ENCODE measurements around the gene DACH2.

Gene DACH2

DNA sequence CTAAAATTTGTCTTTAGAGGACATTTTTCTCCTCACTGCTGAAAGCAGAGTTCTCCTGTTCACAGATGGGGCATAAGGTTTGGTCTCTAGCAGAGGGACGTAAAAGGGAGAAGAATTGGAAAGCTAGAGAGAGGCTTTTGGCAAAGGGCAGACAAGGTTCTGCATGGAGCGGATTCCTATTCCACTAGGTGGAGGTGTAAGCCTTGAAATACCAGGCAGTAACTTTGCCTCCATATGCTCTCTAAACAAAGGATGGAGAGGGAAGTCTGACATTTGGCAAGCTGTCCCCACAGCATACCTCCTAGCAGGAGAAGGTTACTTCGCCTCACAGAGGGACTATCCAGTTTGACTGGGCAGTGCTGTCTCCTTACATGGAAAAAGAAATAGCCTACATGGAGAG lies 174.7 kb downstream of the DACH2 start:
- DNase-seq (ENCODE audit: low read depth, low spot score), result no peak

DNA sequence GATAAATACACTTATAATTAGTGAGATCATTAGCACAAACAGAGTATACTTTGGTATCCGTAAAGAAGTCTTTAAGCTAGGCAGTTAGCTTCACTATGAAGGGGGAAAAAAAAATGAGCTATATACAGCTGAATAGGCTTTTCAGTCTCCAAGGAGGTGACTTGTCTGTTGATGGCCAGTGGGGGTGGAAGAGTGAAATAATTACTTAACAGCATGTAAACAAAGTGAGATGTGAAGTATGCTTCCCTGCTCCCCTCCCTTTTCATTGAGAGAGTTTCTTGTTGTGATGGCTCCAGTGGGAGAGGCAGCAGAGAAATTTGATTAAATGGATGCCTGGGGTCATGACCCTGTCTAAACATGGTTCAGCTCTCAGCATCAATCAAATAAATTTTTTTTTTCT lies 180.9 kb downstream of the DACH2 start:
- DNase-seq (ENCODE audit: low read depth, low spot score), result no peak

GRCh38 chrX:86348669-86349068 lies 200.4 kb downstream of the DACH2 start:
- no peak for DNase-seq (ENCODE audit: low read depth, low spot score)

DNA sequence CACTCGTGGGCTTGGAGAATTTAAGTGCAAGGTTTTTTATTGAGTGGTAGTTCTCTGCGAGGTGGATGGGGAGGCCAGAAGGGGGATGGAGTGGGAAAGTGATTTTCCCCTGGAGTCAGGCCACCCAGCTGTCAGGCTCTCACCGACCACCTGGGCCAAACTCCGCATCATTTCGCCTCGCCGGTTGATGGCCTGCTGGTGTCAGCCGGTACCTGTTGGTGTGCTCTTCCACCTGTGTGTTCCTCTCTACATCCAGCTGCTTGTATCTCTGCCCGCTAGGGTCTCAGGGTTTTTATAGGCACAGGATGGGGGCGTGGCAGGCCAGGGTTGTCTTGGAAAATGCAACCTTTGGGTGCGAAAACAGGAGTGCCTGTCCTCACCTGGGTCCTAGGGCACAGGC lies 200.9 kb downstream of the DACH2 start:
- DNase-seq (ENCODE audit: low read depth, low spot score), result no peak

DNA sequence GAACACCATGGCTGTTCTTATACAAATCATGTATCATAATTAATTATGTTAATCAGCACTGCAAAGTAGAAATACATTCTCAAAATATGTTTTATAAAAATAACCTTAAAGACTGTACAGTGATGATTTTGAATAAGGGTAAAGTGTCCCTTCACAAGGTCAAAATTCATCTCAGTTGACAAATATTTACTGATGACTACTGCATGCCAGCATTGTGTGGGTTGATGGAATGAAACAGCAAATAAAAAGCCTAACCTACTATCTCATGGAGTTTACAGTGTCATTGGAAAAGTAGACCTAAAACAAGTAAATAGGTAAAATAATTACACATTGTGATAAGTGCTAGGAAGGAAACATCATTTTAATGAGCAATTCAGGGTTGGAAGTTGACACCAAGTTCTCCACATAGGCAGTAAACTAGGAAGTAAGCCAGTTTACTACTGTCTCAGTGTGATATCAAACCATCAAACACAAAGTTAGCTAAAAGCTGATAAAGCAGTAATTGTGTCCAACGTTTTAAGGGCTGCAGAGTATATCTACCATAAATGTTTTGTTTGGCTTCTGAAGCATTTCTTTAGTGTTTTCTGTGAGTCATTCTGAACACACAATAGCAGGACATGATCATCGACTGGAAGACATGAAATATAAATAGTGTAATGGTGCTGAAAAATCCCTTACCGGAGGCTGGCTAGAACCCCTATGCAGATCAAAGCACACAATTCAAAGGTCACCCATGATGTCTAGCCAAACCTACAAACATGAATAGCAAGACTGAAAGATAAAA lies 221.8 kb downstream of the DACH2 start:
- DNase-seq (ENCODE audit: low read depth, low spot score), result peak; percentile 17

- DNase-seq (ENCODE audit: low read depth, low spot score), result no peak
These were observed 222.7 kb downstream of the DACH2 start for GRCh38 chrX:86370927-86371326.

DNA sequence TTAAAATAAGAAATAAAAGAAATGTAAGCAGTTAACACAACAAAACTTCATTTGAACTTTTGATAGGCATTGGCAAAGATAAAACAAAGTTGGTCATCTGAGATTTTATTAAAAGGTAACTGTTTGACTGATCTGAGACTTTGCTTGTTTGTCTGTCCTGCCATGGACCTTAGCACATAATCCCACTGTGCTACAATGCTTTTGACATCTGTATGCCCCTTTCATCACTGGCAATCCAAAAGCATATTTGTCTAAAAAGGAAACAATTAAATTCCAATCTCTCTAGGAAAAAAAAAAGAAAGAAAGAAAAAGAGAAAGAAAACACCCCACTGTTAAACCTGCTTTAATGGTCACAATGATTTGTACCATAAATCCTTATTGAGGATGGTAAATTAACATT lies 231.0 kb downstream of the DACH2 start:
- DNase-seq (ENCODE audit: low read depth, low spot score), result no peak

- no peak for DNase-seq (ENCODE audit: low read depth, low spot score)
These were observed 235.7 kb downstream of the DACH2 start for GRCh38 chrX:86383681-86384540.

DNA sequence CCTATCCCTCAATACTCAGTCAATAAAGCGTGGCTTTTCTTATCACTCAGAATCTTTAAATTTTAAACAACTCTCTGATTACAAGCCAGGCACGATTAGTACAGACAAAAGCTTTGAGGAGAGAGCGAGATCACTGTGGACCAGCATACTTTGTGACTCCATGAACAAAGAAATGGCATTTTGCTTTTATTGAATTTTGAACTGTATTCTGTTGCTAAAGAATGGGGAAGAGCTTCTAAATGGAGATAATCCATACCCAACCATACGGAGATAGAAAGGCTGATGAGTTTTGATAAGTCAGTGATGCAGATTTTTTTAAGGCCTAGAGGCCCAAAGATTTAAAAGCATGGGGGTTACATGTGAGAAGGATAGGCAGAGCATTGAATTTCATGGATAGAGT lies 259.1 kb downstream of the DACH2 start:
- DNase-seq (ENCODE audit: low read depth, low spot score), result no peak

- no peak for DNase-seq (ENCODE audit: low read depth, low spot score)
These were observed 273.5 kb downstream of the DACH2 start for GRCh38 chrX:86421771-86422170.

GRCh38 chrX:86436116-86436515 lies 287.9 kb downstream of the DACH2 start:
- DNase-seq (ENCODE audit: low read depth, low spot score), result no peak

- no peak for DNase-seq (ENCODE audit: low read depth, low spot score)
These were observed 307.2 kb downstream of the DACH2 start for GRCh38 chrX:86455495-86455894.

- DNase-seq (ENCODE audit: low read depth, low spot score), result no peak
These were observed 312.5 kb downstream of the DACH2 start for GRCh38 chrX:86460760-86461159.

- DNase-seq (ENCODE audit: low read depth, low spot score), result no peak
These were observed 356.0 kb downstream of the DACH2 start for GRCh38 chrX:86504297-86504696.

- no peak for DNase-seq (ENCODE audit: low read depth, low spot score)
These were observed 359.1 kb downstream of the DACH2 start for GRCh38 chrX:86507331-86507730.

DNA sequence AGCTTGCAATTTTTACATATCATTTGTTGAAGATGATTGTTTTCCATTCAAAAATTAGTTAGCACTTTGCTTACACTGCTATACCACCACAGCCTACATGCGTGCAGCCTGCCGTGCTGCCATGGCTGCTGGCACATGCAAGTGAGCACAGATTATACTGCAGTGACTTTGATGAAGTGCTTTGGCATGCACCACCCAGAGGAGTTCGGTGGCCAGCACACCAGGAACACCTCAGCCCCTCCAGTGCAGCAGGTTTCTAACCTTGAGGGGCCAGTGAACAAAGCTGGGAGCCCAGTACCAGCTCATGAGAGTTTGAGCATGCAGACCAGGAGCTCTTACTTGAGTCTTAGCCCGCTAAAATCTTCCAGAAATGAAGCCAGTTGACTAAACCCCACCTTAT lies 431.5 kb downstream of the DACH2 start:
- no peak for DNase-seq (ENCODE audit: low read depth, low spot score)

DNA sequence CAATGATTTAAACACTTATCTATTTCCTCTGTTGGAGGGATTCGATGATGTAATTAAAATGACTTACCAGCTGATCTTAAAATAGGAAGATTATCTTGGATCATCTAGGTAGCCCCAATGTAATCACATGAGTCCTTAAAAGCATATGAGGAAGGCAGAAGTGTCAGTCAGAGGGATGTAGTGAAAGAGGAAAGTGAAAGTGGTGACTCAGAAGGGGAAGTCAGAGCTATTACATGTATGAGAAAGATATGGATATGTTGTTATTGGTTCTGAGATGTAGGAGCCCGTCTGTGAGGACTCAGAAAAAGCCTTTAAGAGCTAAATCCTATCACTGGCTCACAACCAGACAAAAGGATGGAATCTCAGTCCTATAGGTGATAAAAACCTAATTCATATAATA lies 456.4 kb downstream of the DACH2 start:
- no peak for DNase-seq (ENCODE audit: low read depth, low spot score)

- DNase-seq (ENCODE audit: low read depth, low spot score), result no peak
These were observed 548.7 kb downstream of the DACH2 start for GRCh38 chrX:86696951-86697350.

- DNase-seq (ENCODE audit: low read depth, low spot score), result no peak
These were observed 563.4 kb downstream of the DACH2 start for GRCh38 chrX:86711531-86712180.

DNA sequence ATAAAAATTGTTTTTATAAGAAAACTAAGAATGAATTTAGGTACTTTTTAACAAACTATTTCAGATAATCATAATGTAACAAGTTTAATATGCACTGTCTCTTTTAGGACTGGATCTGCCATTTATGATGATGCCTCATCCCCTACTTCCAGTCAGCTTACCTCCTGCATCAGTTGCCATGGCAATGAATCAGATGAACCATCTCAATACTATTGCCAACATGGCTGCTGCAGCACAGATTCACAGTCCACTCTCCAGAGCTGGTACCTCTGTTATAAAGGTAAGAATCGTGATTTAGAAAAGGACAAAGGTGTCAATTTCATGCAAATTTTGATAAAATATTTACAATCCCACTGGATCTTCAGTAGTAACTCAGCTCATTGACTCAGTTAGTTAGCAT lies 566.2 kb downstream of the DACH2 start:
- DNase-seq (ENCODE audit: low read depth, low spot score), result no peak

GRCh38 chrX:86724277-86724676 lies 576.0 kb downstream of the DACH2 start:
- DNase-seq (ENCODE audit: low read depth, low spot score), result no peak

GRCh38 chrX:86747091-86747490 lies 598.8 kb downstream of the DACH2 start:
- DNase-seq (ENCODE audit: low read depth, low spot score), result no peak
